H9 (cell line): ENCODE results near the gene PNKP. TPM values are rescaled to one million over a fixed set of nuclear protein-coding genes. Genes with fewer than 3 reads are reported as not detected.

ENCODE experiments used
- DNase-seq: peaks from one replicate; pipeline ENCODE4 v3.0.0-alpha.2; 2017
- H2AFZ ChIP-seq: one replicate; pipeline ENCODE4 v1.6.1; 2013; ENCODE audit warnings: mild to moderate bottlenecking, low read length, control low read depth, moderate library complexity
- H2AK5ac ChIP-seq: 2 replicates; pipeline ENCODE4 v1.6.1; 2013; ENCODE audit warnings: low read length, control low read depth, mixed read lengths; ENCODE audit not compliant: insufficient read length
- H2BK120ac ChIP-seq: one replicate; pipeline ENCODE4 v1.6.1; 2013; ENCODE audit warnings: low read depth, mild to moderate bottlenecking, low read length, control low read depth, inconsistent platforms; ENCODE audit not compliant: poor library complexity, severe bottlenecking
- H2BK12ac ChIP-seq: 2 replicates; pipeline ENCODE4 v1.6.1; 2013; ENCODE audit warnings: low read length, control low read depth, mixed read lengths, low read depth; ENCODE audit not compliant: insufficient read length
- H2BK15ac ChIP-seq: 2 replicates; pipeline ENCODE4 v1.6.1; 2013; ENCODE audit warnings: low read depth, low read length, control low read depth
- H2BK20ac ChIP-seq: one replicate; pipeline ENCODE4 v1.6.1; 2013; ENCODE audit warnings: low read depth, mild to moderate bottlenecking, low read length, control low read depth, inconsistent platforms; ENCODE audit not compliant: poor library complexity, severe bottlenecking
- H2BK5ac ChIP-seq: 2 replicates; pipeline ENCODE4 v1.6.1; 2013; ENCODE audit warnings: low read length, control low read depth, mixed read lengths; ENCODE audit not compliant: insufficient read length
- H3K14ac ChIP-seq: 2 replicates; pipeline ENCODE4 v1.6.1; 2013; ENCODE audit warnings: low read length, control low read depth; ENCODE audit not compliant: insufficient read depth
- H3K18ac ChIP-seq: 2 replicates; pipeline ENCODE4 v1.6.1; 2013; ENCODE audit warnings: low read depth, mild to moderate bottlenecking, mixed read lengths, low read length, control low read depth; ENCODE audit not compliant: insufficient read length
- H3K23ac ChIP-seq: 2 replicates; pipeline ENCODE4 v1.6.1; 2013; ENCODE audit warnings: low read length, control low read depth, mixed read lengths, low read depth; ENCODE audit not compliant: insufficient read length
- H3K23me2 ChIP-seq: 2 replicates; pipeline ENCODE4 v1.6.1; 2013; ENCODE audit warnings: low read depth, mild to moderate bottlenecking, mixed read lengths, low read length, control low read depth; ENCODE audit not compliant: insufficient read length, poor library complexity, severe bottlenecking
- H3K27ac ChIP-seq: 2 replicates; pipeline ENCODE4 v1.5.1; 2013; ENCODE audit warnings: low read length, control low read depth, mixed read lengths, low read depth; ENCODE audit not compliant: insufficient read length
- H3K27me3 ChIP-seq: 2 replicates; pipeline ENCODE4 v1.6.1; 2013; ENCODE audit warnings: low read length, control low read depth, inconsistent platforms; ENCODE audit not compliant: insufficient read depth
- H3K4ac ChIP-seq: 2 replicates; pipeline ENCODE4 v1.6.1; 2013; ENCODE audit warnings: low read depth, mild to moderate bottlenecking, control low read depth, inconsistent platforms, low read length, moderate library complexity
- H3K4me1 ChIP-seq: 2 replicates; pipeline ENCODE4 v1.6.1; 2013; ENCODE audit warnings: low read length, control low read depth, inconsistent platforms; ENCODE audit not compliant: insufficient read depth
- H3K4me2 ChIP-seq: 2 replicates; pipeline ENCODE4 v1.6.1; 2013; ENCODE audit warnings: low read length, control low read depth, mixed read lengths; ENCODE audit not compliant: insufficient read length, insufficient read depth
- H3K56ac ChIP-seq: 2 replicates; pipeline ENCODE4 v1.6.1; 2013; ENCODE audit warnings: low read depth, mild to moderate bottlenecking, mixed read lengths, low read length, control low read depth; ENCODE audit not compliant: insufficient read length
- H3K79me1 ChIP-seq: 2 replicates; pipeline ENCODE4 v1.6.1; 2013; ENCODE audit warnings: low read depth, mild to moderate bottlenecking, moderate library complexity, low read length, control low read depth, inconsistent platforms; ENCODE audit not compliant: insufficient read depth, poor library complexity, severe bottlenecking
- H3K79me2 ChIP-seq: 2 replicates; pipeline ENCODE4 v1.6.1; 2013; ENCODE audit warnings: low read length, control low read depth, inconsistent platforms; ENCODE audit not compliant: insufficient read depth
- H3K9ac ChIP-seq: 2 replicates; pipeline ENCODE4 v1.6.1; 2013; ENCODE audit warnings: low read length, control low read depth, mixed read lengths; ENCODE audit not compliant: insufficient read length; ENCODE audit errors: extremely low read depth
- H3K9me3 ChIP-seq: one replicate; pipeline ENCODE4 v1.6.1; 2013; ENCODE audit warnings: low read depth, low read length, inconsistent platforms; ENCODE audit not compliant: control insufficient read depth
- H3T11ph ChIP-seq: one replicate; pipeline ENCODE4 v1.6.1; 2013; ENCODE audit warnings: mild to moderate bottlenecking, low read length, control low read depth, inconsistent platforms
- H4K20me1 ChIP-seq: one replicate; pipeline ENCODE4 v1.6.1; 2013; ENCODE audit not compliant: control insufficient read depth, insufficient read length, insufficient read depth
- H4K5ac ChIP-seq: 2 replicates; pipeline ENCODE4 v1.6.1; 2013; ENCODE audit warnings: low read depth, mild to moderate bottlenecking, mixed read lengths, low read length, control low read depth; ENCODE audit not compliant: insufficient read length
- H4K8ac ChIP-seq: replicated peaks from 2 replicates; pipeline ENCODE4 v1.6.1; 2013; ENCODE audit warnings: low read length, control low read depth, mixed read lengths, low read depth; ENCODE audit not compliant: insufficient read length
- H4K91ac ChIP-seq: 2 replicates; pipeline ENCODE4 v1.6.1; 2013; ENCODE audit warnings: low read depth, mild to moderate bottlenecking, moderate library complexity, mixed read lengths, low read length, control low read depth; ENCODE audit not compliant: insufficient read length
- H3K27ac Mint-ChIP-seq, 3 experiments: 2 replicates in 2 of 3; 3 replicates in 1 of 3; pipeline ENCODE4 v1.8.0; 2020 to 2021; ENCODE audit warnings: mixed read lengths in 3 of 3, mild to moderate bottlenecking in 1 of 3, moderate library complexity in 1 of 3
- H3K27me3 Mint-ChIP-seq: 2 replicates; pipeline ENCODE4 v1.8.0; 2021; ENCODE audit warnings: low read depth, mild to moderate bottlenecking, moderate library complexity, mixed read lengths
- H3K36me3 Mint-ChIP-seq, 3 experiments: 2 replicates in 2 of 3; 3 replicates in 1 of 3; pipeline ENCODE4 v1.8.0; 2020 to 2021; ENCODE audit warnings: low read depth in 3 of 3, mixed read lengths in 3 of 3; ENCODE audit not compliant: insufficient read depth in 1 of 3
- H3K4me1 Mint-ChIP-seq, 2 experiments: 2 replicates each; pipeline ENCODE4 v1.8.0; 2020; ENCODE audit warnings: mixed read lengths in 2 of 2
- H3K4me3 Mint-ChIP-seq, 2 experiments: 2 replicates in 1 of 2; 3 replicates in 1 of 2; pipeline ENCODE4 v1.8.0; 2020 to 2021; ENCODE audit warnings: mild to moderate bottlenecking in 2 of 2, mixed read lengths in 2 of 2, moderate library complexity in 1 of 2
- H3K9me3 Mint-ChIP-seq, 2 experiments: 2 replicates in 1 of 2; 3 replicates in 1 of 2; pipeline ENCODE4 v1.8.0; 2020; ENCODE audit warnings: mild to moderate bottlenecking in 2 of 2, mixed read lengths in 2 of 2, moderate library complexity in 1 of 2
- CTCF ChIP-seq: fragments of 200-600 bp; sonication (generic); conservative IDR thresholded peaks from 3 replicates; pipeline ENCODE4 v1.8.0; 2021; ENCODE audit warnings: antibody characterized with exemption, mild to moderate bottlenecking
- WGBS: extraction: QIAGEN DNeasy Blood & Tissue Kit; methylation state at CpG from one replicate; pipeline ENCODE4 v1.1.7; 2013; ENCODE audit warnings: missing lambda C conversion rate, low lambda C conversion rate, mixed read lengths; ENCODE audit not compliant: insufficient read length; ENCODE audit errors: extremely low coverage; 5-methylcytosine and 5-hydroxymethylcytosine counted together
- total RNA-seq: library from RNA; stranded (reverse); gene quantifications from 2 replicates; pipeline ENCODE4 v1.2.1, GENCODE V29; 2021

The PNKP gene
- total RNA-seq, 1 experiment from 2014 or later = 157 TPM

- Histone ChIP-seq H3K79me1 (no peaks in the 10 kb centered on the region), H3K9me3 (no peaks in the 10 kb centered on the region), H3K27ac (peak within 1 kb of the TSS; percentile 80), H3K18ac (peak within 1 kb of the TSS; percentile 93), H3T11ph (no peak within 1 kb of the TSS), H4K91ac (no peak within 1 kb of the TSS), H4K5ac (peak within 1 kb of the TSS; percentile 64), H2BK15ac (no peak within 1 kb of the TSS), H4K8ac (no peak within 1 kb of the TSS), H3K9ac (peak within 1 kb of the TSS; percentile 94), H2BK20ac (no peak within 1 kb of the TSS), H3K23me2 (peaks cover 11% of the 10 kb centered on the region), H2BK120ac (no peak within 1 kb of the TSS), H3K4me1 (no peaks in the 10 kb centered on the region), H3K56ac (peak within 1 kb of the TSS; percentile 56), H2AFZ (no peak within 1 kb of the TSS), H3K14ac (peak within 1 kb of the TSS; percentile 92), H2BK12ac (no peak within 1 kb of the TSS), H4K20me1 (no peaks in the 10 kb centered on the region), H2AK5ac (no peak within 1 kb of the TSS), H3K27me3 (no peaks in the 10 kb centered on the region), H2BK5ac (peak within 1 kb of the TSS; percentile 87), H3K79me2 (no peaks in the 10 kb centered on the region; the same call in 1 of the 2 replicates), H3K4ac (no peak within 1 kb of the TSS; the same call in 1 of the 2 replicates), H3K4me2 (peak within 1 kb of the TSS; percentile 78), H3K23ac (no peak within 1 kb of the TSS)
- H3K4me1 Mint-ChIP-seq = peaks cover 18 to 28% of the 10 kb centered on the region in 2 experiments
- H3K4me3 Mint-ChIP-seq = no peak within 1 kb of the TSS
- no peak for TF ChIP-seq CTCF
- H3K36me3 Mint-ChIP-seq = peaks cover 30 to 38% (median 35%) of the 10 kb centered on the region in 3 experiments
- DNase-seq = peak; percentile 99
- H3K9me3 Mint-ChIP-seq = no peaks in the 10 kb centered on the region
- peak within 1 kb of the TSS in 1 of 3 experiments; percentile 99; a peak in 5 of 7 replicates for H3K27ac Mint-ChIP-seq
- no peaks in the 10 kb centered on the region for H3K27me3 Mint-ChIP-seq
- no CpG with 5 or more reads among the region's 61 CpGs for WGBS
These were observed 9.9 kb upstream of the PNKP start, which contains the start of the genes AKT1S1 and TBC1D17 for GRCh38 chr19:49877020-49877878. Gene AKT1S1, minus strand, starts transcription at chr19:49877355. Its CDS starts 4,060 bp downstream, at chr19:49873295. Gene TBC1D17, plus strand, starts transcription at chr19:49877702. Its CDS starts 22 bp downstream, at chr19:49877724.
